Stomach (tissue), 9 donors: ENCODE results near the gene HIGD1C. TPM values are rescaled to one million over a fixed set of nuclear protein-coding genes. Genes with fewer than 3 reads are reported as not detected.
A peak's percentile ranks its signal among the peaks of the same experiment; 100 is the strongest.

ENCODE experiments used
- DNase-seq, 2 donors: peaks; one replicate each; pipeline versions ENCODE4 v3.0.0 to v3.0.0-alpha.2; 2013 to 2019
- H3K27ac ChIP-seq, 5 donors: fragments of 200-600 bp in 4 of 5; sonication (generic) in 4 of 5; one replicate each; pipeline ENCODE4 v1.5.1; 2013 to 2019; ENCODE audit warnings: mild to moderate bottlenecking in 1 of 5, moderate library complexity in 1 of 5
- H3K27me3 ChIP-seq, 3 donors: fragments of 200-600 bp; sonication (generic); one replicate each; pipeline ENCODE4 v1.5.1; 2017 to 2019; ENCODE audit warnings: mixed run types in 1 of 3
- H3K36me3 ChIP-seq, 4 donors: fragments of 200-600 bp; sonication (generic); 1 replicate in 3 of 4; 2 replicates in 1 of 4; pipeline ENCODE4 v1.5.1; 2016 to 2019
- H3K4me1 ChIP-seq, 4 donors: fragments of 200-600 bp; sonication (generic); one replicate each; pipeline ENCODE4 v1.5.1; 2016 to 2019
- H3K4me3 ChIP-seq, 4 donors: fragments of 200-600 bp; sonication (generic) in 3 of 4; one replicate each; pipeline ENCODE4 v1.5.1; 2016 to 2019; ENCODE audit warnings: mild to moderate bottlenecking in 1 of 4
- H3K9me3 ChIP-seq, 4 donors: fragments of 200-600 bp; sonication (generic); one replicate each; pipeline ENCODE4 v1.5.1; 2016 to 2019
- EP300 ChIP-seq: sonication (generic); formaldehyde crosslinking; IDR thresholded peaks from one replicate; pipeline ENCODE4 v1.6.1; 2017; ENCODE audit warnings: antibody characterized with exemption
- POLR2A ChIP-seq, 4 donors: fragments of 450-650 bp; IDR thresholded peaks; one replicate each; pipeline ENCODE4 v1.6.1; 2016; ENCODE audit warnings: antibody characterized with exemption in 4 of 4, control low read depth in 2 of 4, mild to moderate bottlenecking in 1 of 4, moderate library complexity in 1 of 4
- POLR2AphosphoS5 ChIP-seq, 3 donors: sonication (generic); formaldehyde crosslinking; IDR thresholded peaks; one replicate each; pipeline ENCODE4 v1.6.1; 2016; ENCODE audit warnings: antibody characterized with exemption in 3 of 3
- WGBS, 5 donors: extraction: QIAGEN DNeasy Blood & Tissue Kit in 3 of 5; methylation state at CpG; one replicate each; pipeline versions ENCODE4 v1.1.5 to v1.1.7; 2013 to 2018; 5-methylcytosine and 5-hydroxymethylcytosine counted together
- intact Hi-C: fragments of 100-400 bp; cut with DNase I; formaldehyde crosslinking; loops from one replicate; pipeline ENCODE4 v1.15.1; 2023; ENCODE audit warnings: low total_unique reads
- polyA plus RNA-seq, 3 donors: library from polyadenylated mRNA; stranded (reverse); fragments of 200-250 nt; gene quantifications; one replicate each; pipeline ENCODE4 v1.2.3, GENCODE V29; 2013
- total RNA-seq, 5 donors: library from RNA; depleted of rRNA; stranded (reverse); fragments of >200 nt; gene quantifications; one replicate each; pipeline versions ENCODE4 v1.1.0 to v1.2.3, GENCODE V29; 2014 to 2016
- TF ChIP-seq, protein P1 (sequence below), 7 experiments: fragments of 450-650 bp in 4 of 7; fragments of 200-600 bp in 3 of 7; sonication (generic) in 3 of 7; IDR thresholded peaks; one replicate each; pipeline ENCODE4 v1.5.1; 2016 to 2019; ENCODE audit warnings: antibody characterized with exemption in 7 of 7, control low read depth in 2 of 7, mild to moderate bottlenecking in 1 of 7
- donor health status: healthy with polysubstance abuse.
- donor health status: Bipolar disorder and iron deficiency.
- donor health status: healthy.

Gene HIGD1C
- total and polyA plus RNA-seq, 8 donors: not detected

- H3K36me3 ChIP-seq: peaks cover 24 to 52% (median 47%) of the 10 kb centered on the region in 4 donors
- H3K27ac ChIP-seq: peak overlapping the region in 3 of 5 donors; percentile 4 to 55 (median 29)
- TF ChIP-seq POLR2AphosphoS5 (IDR thresholded peaks at IDR 0.05): peak in 1 of 3 donors; percentile 61
- no peak for TF ChIP-seq EP300
- TF ChIP-seq POLR2A (IDR thresholded peaks at IDR 0.05): no peak
- TF ChIP-seq, protein P1, sequence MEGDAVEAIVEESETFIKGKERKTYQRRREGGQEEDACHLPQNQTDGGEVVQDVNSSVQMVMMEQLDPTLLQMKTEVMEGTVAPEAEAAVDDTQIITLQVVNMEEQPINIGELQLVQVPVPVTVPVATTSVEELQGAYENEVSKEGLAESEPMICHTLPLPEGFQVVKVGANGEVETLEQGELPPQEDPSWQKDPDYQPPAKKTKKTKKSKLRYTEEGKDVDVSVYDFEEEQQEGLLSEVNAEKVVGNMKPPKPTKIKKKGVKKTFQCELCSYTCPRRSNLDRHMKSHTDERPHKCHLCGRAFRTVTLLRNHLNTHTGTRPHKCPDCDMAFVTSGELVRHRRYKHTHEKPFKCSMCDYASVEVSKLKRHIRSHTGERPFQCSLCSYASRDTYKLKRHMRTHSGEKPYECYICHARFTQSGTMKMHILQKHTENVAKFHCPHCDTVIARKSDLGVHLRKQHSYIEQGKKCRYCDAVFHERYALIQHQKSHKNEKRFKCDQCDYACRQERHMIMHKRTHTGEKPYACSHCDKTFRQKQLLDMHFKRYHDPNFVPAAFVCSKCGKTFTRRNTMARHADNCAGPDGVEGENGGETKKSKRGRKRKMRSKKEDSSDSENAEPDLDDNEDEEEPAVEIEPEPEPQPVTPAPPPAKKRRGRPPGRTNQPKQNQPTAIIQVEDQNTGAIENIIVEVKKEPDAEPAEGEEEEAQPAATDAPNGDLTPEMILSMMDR (IDR thresholded peaks at IDR 0.05): peak in 5 of 7 experiments; percentile 23 to 65 (median 35)
- DNase-seq: peak; percentile 49 to 86
- intact Hi-C loops: loop anchor here (5.0 kb wide), 1 partner anchor 160 kb away; no protein-coding TSS in a partner anchor
- H3K4me3 ChIP-seq: no peak overlapping the region
- H3K9me3 ChIP-seq: no peaks in the 10 kb centered on the region
- 30 to 43% (median 33%) methylated on average over 8 of the region's 8 CpGs for WGBS, 5 donors
- H3K4me1 ChIP-seq: peaks cover 7 to 35% (median 24%) of the 10 kb centered on the region in 4 donors
- no peaks in the 10 kb centered on the region for H3K27me3 ChIP-seq
Measured at GRCh38 chr12:50986966-50987737, 34.8 kb downstream of the HIGD1C start.

DNA sequence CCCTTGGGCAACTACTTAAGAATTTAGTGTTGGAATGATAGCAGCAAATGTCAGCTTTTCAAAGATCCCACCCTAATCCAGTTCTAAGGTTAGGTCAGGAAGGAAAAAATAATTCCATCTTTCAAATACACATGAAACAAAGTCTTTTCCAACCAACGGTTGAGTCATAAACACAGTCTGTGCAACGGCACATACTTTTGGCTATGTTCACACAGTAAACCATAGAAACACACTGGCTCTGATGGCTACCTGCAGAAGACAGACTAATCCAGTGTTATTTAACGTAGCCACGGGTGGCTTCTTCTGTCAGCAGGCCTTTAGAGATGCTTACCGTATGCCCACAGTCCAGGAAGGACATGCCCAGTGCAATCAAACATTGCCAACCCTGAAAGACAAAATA lies 35.7 kb downstream of the HIGD1C start:
- Histone ChIP-seq H3K36me3 (peaks cover 27 to 60% (median 56%) of the 10 kb centered on the region in 4 donors), H3K27me3 (no peaks in the 10 kb centered on the region), H3K4me3 (no peak overlapping the region), H3K9me3 (no peaks in the 10 kb centered on the region), H3K27ac (no peak overlapping the region), H3K4me1 (peaks cover 7 to 37% (median 24%) of the 10 kb centered on the region in 4 donors)
- intact Hi-C loops: loop anchor here (5.0 kb wide), 1 partner anchor 161 kb away; no protein-coding TSS in a partner anchor
- DNase-seq: no peak
- WGBS, 5 donors: 67 to 83% (median 80%) methylated on average over 5 of the region's 5 CpGs
- TF ChIP-seq POLR2A (IDR thresholded peaks at IDR 0.05) (no peak), EP300 (no peak), POLR2AphosphoS5 (IDR thresholded peaks at IDR 0.05) (no peak)
- TF ChIP-seq, protein P1 (IDR thresholded peaks at IDR 0.05): no peak

DNA sequence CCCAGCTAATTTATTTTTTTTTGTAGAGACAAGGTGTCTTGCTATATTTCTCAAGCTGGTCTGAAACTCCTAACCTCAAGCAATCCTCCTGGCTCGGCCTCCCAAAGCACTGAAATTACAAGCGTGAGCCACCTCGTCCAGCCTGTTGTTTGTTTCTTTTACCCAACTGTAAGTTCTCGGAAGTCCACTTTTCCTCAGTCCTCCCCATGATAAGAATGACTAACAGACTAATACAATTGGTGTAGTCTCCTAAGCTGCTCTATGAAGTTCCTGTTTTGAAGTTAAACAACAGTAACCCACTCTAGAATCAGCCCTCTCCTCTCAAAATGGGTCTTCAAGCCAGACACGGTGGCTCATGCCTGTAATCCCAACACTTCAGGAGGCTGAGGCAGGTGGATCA lies 36.5 kb downstream of the HIGD1C start:
- H3K4me1 ChIP-seq: peaks cover 7 to 39% (median 24%) of the 10 kb centered on the region in 4 donors
- H3K27me3 ChIP-seq: no peaks in the 10 kb centered on the region
- WGBS, 5 donors: 86 to 92% (median 90%) methylated on average over 5 of the region's 5 CpGs
- TF ChIP-seq, protein P1 (IDR thresholded peaks at IDR 0.05): no peak
- TF ChIP-seq EP300 (no peak), POLR2A (IDR thresholded peaks at IDR 0.05) (no peak)
- H3K27ac ChIP-seq: no peak overlapping the region
- DNase-seq: no peak
- H3K4me3 ChIP-seq: no peak overlapping the region
- peaks cover 27 to 68% (median 63%) of the 10 kb centered on the region in 4 donors for H3K36me3 ChIP-seq
- H3K9me3 ChIP-seq: no peaks in the 10 kb centered on the region
- intact Hi-C loops: loop anchor here (5.0 kb wide), 1 partner anchor 162 kb away; no protein-coding TSS in a partner anchor

DNA sequence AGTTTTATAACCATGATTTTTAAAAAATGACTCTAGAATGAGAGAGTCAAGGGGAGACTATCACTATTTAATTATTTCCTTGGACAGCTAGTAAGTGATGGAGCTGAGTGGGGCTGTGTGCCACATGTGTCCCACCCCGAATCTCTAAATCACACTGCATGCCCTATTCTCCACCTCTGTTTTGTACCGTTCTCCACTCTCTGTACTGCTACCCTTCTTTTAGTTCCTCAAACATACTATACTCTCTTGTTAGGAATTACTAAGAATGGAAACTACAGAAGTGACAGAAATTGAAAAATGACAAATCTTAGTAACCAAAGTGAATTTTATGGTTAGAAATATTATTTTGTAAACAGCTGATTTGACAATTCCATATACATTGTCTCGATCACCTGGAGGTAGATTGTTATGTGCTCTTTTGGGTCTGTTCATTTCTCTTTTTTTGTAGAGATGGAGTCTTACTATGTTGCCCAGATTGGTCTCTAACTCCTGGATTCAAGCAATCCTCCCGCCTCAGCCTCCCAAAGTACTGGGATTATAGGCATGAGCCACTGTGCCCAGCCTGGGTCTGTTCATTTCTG lies 37.9 kb downstream of the HIGD1C start:
- H3K36me3 ChIP-seq: peaks cover 38 to 82% (median 76%) of the 10 kb centered on the region in 4 donors
- H3K27ac ChIP-seq: no peak overlapping the region
- intact Hi-C loops: no loop called here

More for the DNA sequence above, 37.9 kb downstream of the HIGD1C start:
- no peak for DNase-seq
- no peaks in the 10 kb centered on the region for H3K27me3 ChIP-seq
- TF ChIP-seq EP300 (no peak), POLR2AphosphoS5 (IDR thresholded peaks at IDR 0.05) (no peak), POLR2A (IDR thresholded peaks at IDR 0.05) (no peak)
- TF ChIP-seq, protein P1 (IDR thresholded peaks at IDR 0.05): no peak
- peaks cover 6 to 27% (median 18%) of the 10 kb centered on the region in 4 donors for H3K4me1 ChIP-seq
- H3K4me3 ChIP-seq: no peak overlapping the region
- no peaks in the 10 kb centered on the region for H3K9me3 ChIP-seq
- WGBS, 5 donors: 86 to 93% (median 90%) methylated on average over 4 of the region's 4 CpGs
